PC-3 (cell line): ENCODE measurements around the gene ADORA1. TPM values are rescaled to one million over a fixed set of nuclear protein-coding genes. Genes with fewer than 3 reads are reported as not detected.

Experiments
- ATAC-seq: fragments of 200-7000 bp; cut with Tn5 transposase; 2 replicates; pipeline ENCODE4 v1.9.1; 2020; ENCODE audit warnings: mild to moderate bottlenecking, moderate library complexity
- BruUV-seq: library from RNA; stranded (reverse); fragments of 400-500 nt; replicated peaks from 2 replicates; lab custom pipeline; 2021; lab: Mats Ljungman, UMichigan
- CTCF ChIA-PET: fragments of 300-600 bp; sonication (Branson Sonifier 250); formaldehyde crosslinking; loops from one replicate; lab custom pipeline; 2022; ENCODE audit warnings: antibody characterized with exemption; lab: Charles Lee
- POLR2A ChIA-PET: fragments of 300-600 bp; sonication (Branson Sonifier 250); formaldehyde crosslinking; loops from one replicate; lab custom pipeline; 2022; ENCODE audit warnings: antibody characterized with exemption; ENCODE audit not compliant: unreplicated experiment; lab: Charles Lee
- DNase-seq: peaks from one replicate; pipeline ENCODE4 v3.0.0-alpha.2; 2015
- H2AFZ ChIP-seq: fragments of 300-600 bp; sonication (generic); 2 replicates; pipeline ENCODE4 v1.6.0; 2016; ENCODE audit warnings: antibody characterized with exemption, low read length
- H3F3A ChIP-seq: fragments of 300-600 bp; sonication (generic); one replicate; pipeline ENCODE4 v1.6.0; 2017; ENCODE audit warnings: antibody characterized with exemption, low read length, control low read depth, mild to moderate bottlenecking; ENCODE audit not compliant: unreplicated experiment
- H3K27ac ChIP-seq: fragments of 300-600 bp; sonication (generic); 2 replicates; pipeline ENCODE4 v1.5.1; 2016; ENCODE audit warnings: mild to moderate bottlenecking, low read length
- H3K27me3 ChIP-seq: fragments of 300-600 bp; sonication (generic); 2 replicates; pipeline ENCODE4 v1.6.1; 2016; ENCODE audit warnings: low read length, mixed read lengths
- H3K36me3 ChIP-seq: fragments of 300-600 bp; sonication (generic); 2 replicates; pipeline ENCODE4 v1.6.1; 2016; ENCODE audit warnings: low read depth, mixed run types, low read length, mixed read lengths
- H3K4me1 ChIP-seq: fragments of 300-600 bp; sonication (generic); 2 replicates; pipeline ENCODE4 v1.5.1; 2016; ENCODE audit warnings: low read length; ENCODE audit not compliant: insufficient read depth
- H3K4me2 ChIP-seq: fragments of 300-600 bp; sonication (generic); 2 replicates; pipeline ENCODE4 v1.6.0; 2016; ENCODE audit warnings: low read length
- H3K4me3 ChIP-seq: fragments of 300-600 bp; sonication (generic); 2 replicates; pipeline ENCODE4 v1.5.1; 2016; ENCODE audit warnings: mild to moderate bottlenecking, low read length, mixed read lengths
- H3K79me2 ChIP-seq: fragments of 300-600 bp; sonication (generic); 2 replicates; pipeline ENCODE4 v1.6.1; 2017; ENCODE audit warnings: low read length, mixed read lengths
- H3K9ac ChIP-seq: fragments of 300-600 bp; sonication (generic); 2 replicates; pipeline ENCODE4 v1.6.0; 2016; ENCODE audit warnings: mild to moderate bottlenecking, low read length
- H3K9me2 ChIP-seq: fragments of 300-600 bp; sonication (generic); replicated peaks from 2 replicates; pipeline ENCODE4 v1.6.1; 2016; ENCODE audit warnings: mixed run types, low read length, mixed read lengths
- H3K9me3 ChIP-seq: fragments of 300-600 bp; sonication (generic); 2 replicates; pipeline ENCODE4 v1.6.1; 2016; ENCODE audit warnings: low read length, mixed read lengths
- H4K20me1 ChIP-seq: fragments of 300-600 bp; sonication (generic); 2 replicates; pipeline ENCODE4 v1.6.1; 2016; ENCODE audit warnings: low read length, mixed read lengths
- CTCF ChIP-seq: fragments of 300-600 bp; sonication (generic); conservative IDR thresholded peaks from 2 replicates; pipeline ENCODE4 v1.5.1; 2017; ENCODE audit warnings: antibody characterized with exemption, low read depth, mild to moderate bottlenecking, low read length
- EZH2 ChIP-seq: fragments of 300-600 bp; sonication (generic); IDR thresholded peaks from one replicate; pipeline ENCODE4 v1.6.1; 2017; ENCODE audit warnings: antibody characterized with exemption, mild to moderate bottlenecking, low read length; ENCODE audit not compliant: unreplicated experiment
- EZH2phosphoT487 ChIP-seq: fragments of 300-600 bp; sonication (generic); IDR thresholded peaks from 2 replicates; pipeline ENCODE4 v1.6.1; 2018; ENCODE audit warnings: mild to moderate bottlenecking, antibody characterized with exemption, low read length, borderline replicate concordance
- intact Hi-C: fragments of 100-400 bp; cut with micrococcal nuclease; formaldehyde crosslinking; loops from 2 replicates; pipeline ENCODE4 v1.9.0; 2023
- total RNA-seq: library from RNA; depleted of rRNA; stranded (reverse); fragments of >200 nt; gene quantifications from 2 replicates; pipeline ENCODE4 v1.2.3, GENCODE V29; 2014

The ADORA1 gene
- total RNA-seq, 1 experiment from 2014 or later: 1.4 TPM

GRCh38 chr1:203084588-203085527 lies 42.7 kb upstream of the ADORA1 start:
- Histone ChIP-seq H3K27me3 (peaks cover 37% of the 10 kb centered on the region), H3K4me3 (no peak overlapping the region), H3K4me2 (no peak overlapping the region), H3K79me2 (no peaks in the 10 kb centered on the region), H3K27ac (no peak overlapping the region), H3K36me3 (no peaks in the 10 kb centered on the region), H3F3A (no peaks in the 10 kb centered on the region), H3K9ac (no peak overlapping the region), H2AFZ (no peak overlapping the region), H3K4me1 (no peaks in the 10 kb centered on the region), H4K20me1 (no peaks in the 10 kb centered on the region), H3K9me2 (no peaks in the 10 kb centered on the region), H3K9me3 (no peaks in the 10 kb centered on the region)
- BruUV-seq: no TSS peak
- POLR2A ChIA-PET: no interaction called here
- CTCF ChIA-PET: no interaction called here
- TF ChIP-seq CTCF (peak; percentile 78), EZH2 (no peak)
- intact Hi-C loops: no loop called here
- DNase-seq (peak; percentile 42), ATAC-seq (peak; percentile 26; the same call in 1 of the 2 replicates)

DNA sequence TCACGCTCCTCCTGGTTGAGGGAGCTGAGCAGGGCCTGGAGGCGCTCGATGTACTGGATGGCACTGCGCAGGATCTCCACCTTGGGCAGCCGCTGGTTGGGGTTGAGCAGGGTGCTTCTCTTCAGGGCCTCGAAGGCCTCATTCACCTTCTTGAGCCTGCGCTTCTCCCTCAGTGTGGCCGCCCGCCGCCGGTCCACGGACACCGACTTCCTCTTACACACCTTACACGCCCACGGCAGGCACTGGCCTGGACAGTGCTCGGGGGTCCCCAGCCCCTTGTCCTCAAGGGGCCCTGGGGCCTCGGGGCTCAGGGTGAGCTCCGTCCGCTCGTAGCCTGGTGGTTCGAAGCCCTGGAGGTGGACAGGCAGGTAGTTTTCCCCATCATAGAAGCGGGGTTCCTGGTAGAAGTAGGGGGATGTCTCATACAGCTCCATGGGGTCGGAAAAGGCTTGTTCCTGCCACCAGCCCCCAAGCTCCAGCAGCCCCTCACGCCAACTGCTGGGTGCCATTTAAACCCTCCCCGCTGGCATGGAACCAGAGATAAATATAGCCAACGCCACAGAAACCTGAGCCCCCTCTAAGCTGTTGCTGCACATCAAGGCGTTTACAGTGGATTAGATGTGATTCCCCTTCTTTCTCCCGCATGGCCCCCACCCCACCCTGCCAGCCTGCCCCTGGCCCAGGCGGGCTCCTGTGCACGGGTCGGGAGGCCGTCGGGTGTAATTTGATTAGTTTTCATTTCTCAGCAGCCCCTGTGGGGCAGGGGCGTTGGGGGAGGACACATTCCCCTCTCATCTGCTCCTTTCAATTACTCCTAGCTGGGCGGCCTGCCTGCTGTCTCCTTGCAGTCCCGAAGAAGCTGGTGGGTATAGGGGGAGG lies 41.8 kb upstream of the ADORA1 start, which contains the start of gene MYOG:
TSS of gene MYOG (minus strand) at position 485 of the 879 bp plus-strand sequence. CDS start at position 434, 51 bp downstream.
- ChIA-PET POLR2A (no interaction called here), CTCF (no interaction called here)
- H3K36me3 ChIP-seq: no peaks in the 10 kb centered on the region
- H3K27ac ChIP-seq: no peak within 1 kb of the TSS
- no peaks in the 10 kb centered on the region for H3K4me1 ChIP-seq
- DNase-seq (no peak), ATAC-seq (no peak)
- no peak for TF ChIP-seq EZH2phosphoT487
- no peak for TF ChIP-seq EZH2
- TF ChIP-seq CTCF: no peak
- no peak within 1 kb of the TSS for H3K4me3 ChIP-seq
- no peak within 1 kb of the TSS for H2AFZ ChIP-seq
- H3F3A ChIP-seq: no peaks in the 10 kb centered on the region
- H3K9me2 ChIP-seq: no peaks in the 10 kb centered on the region
- no peak within 1 kb of the TSS for H3K4me2 ChIP-seq
- H3K9ac ChIP-seq: no peak within 1 kb of the TSS
- no peaks in the 10 kb centered on the region for H3K9me3 ChIP-seq
- no TSS peak for BruUV-seq
- H3K27me3 ChIP-seq: peaks cover 35% of the 10 kb centered on the region; the same call in 1 of the 2 replicates
- H3K79me2 ChIP-seq: no peaks in the 10 kb centered on the region
- no peaks in the 10 kb centered on the region for H4K20me1 ChIP-seq
- intact Hi-C loops: no loop called here
